ENCODE results near the gene HSD17B13. TPM values are rescaled to one million over a fixed set of nuclear protein-coding genes. Genes with fewer than 3 reads are reported as not detected.

Gene HSD17B13
- under 0.01 TPM in 1 of 2 replicates, not detected in the other for total RNA-seq (2012; rRNA removed)
- not detected in 2 replicates for polyA plus RNA-seq (2012; rRNA removed)
- polyA plus RNA-seq (2012; cell fraction: cytosol; rRNA removed), result 0.02 TPM in 1 of 2 replicates, not detected in the other
- polyA plus RNA-seq (2012; cell fraction: nucleus; rRNA removed; ENCODE audit: low replicate concordance), result 0.03 and 0.13 TPM in 2 replicates
- Bru-seq, nascent RNA, result percentile 24 among the genes with signal in this experiment
- BruChase-seq, experiment 1, labeled RNA remaining after a 6-hour chase, result percentile 38 among the genes with signal in this experiment
- BruChase-seq, experiment 2, labeled RNA remaining after a 2-hour chase, result percentile 36 among the genes with signal in this experiment
- long read RNA-seq, result 0 reads

GRCh38 chr4:87322754-87323153 lies at the start of gene HSD17B13:
TSS of gene HSD17B13 (minus strand) at chr4:87322882. CDS start at chr4:87322841, 41 bp downstream.
- Histone ChIP-seq H2AFZ (replicated peaks; ENCODE audit: low read length, poor library complexity) (no peak within 1 kb of the TSS), H2BK120ac (ENCODE audit: low read depth, low read length) (no peak within 1 kb of the TSS), H3K36me3 (ENCODE audit: control insufficient read depth, insufficient read depth, low read length) (no peaks in the 10 kb centered on the region), H2BK15ac (ENCODE audit: low read depth, low read length) (no peak within 1 kb of the TSS), H3K4me2 (ENCODE audit: low read depth, low read length) (peak within 1 kb of the TSS; percentile 13), H3K4ac (ENCODE audit: low read depth, low read length) (no peak within 1 kb of the TSS), H3K27ac (ENCODE audit: insufficient read depth, low read length) (no peak within 1 kb of the TSS), H3K18ac (ENCODE audit: low read depth, low read length) (no peak within 1 kb of the TSS), H3K79me1 (ENCODE audit: low read depth in 1 of 2, low read length in 2 of 2) (no peaks in the 10 kb centered on the region), H3K9ac (ENCODE audit: low read depth, low read length) (no peak within 1 kb of the TSS), H3K4me3 (ENCODE audit: insufficient read depth, low read depth, low read length) (no peak within 1 kb of the TSS), H3K56ac (ENCODE audit: extremely low read depth, insufficient read depth, low read length) (no peak within 1 kb of the TSS), H3K4me1 (ENCODE audit: control insufficient read depth, insufficient read depth, low read length) (no peaks in the 10 kb centered on the region; the same call in 1 of the 2 replicates), H2BK20ac (ENCODE audit: low read depth, low read length) (no peak within 1 kb of the TSS), H4K91ac (ENCODE audit: insufficient read depth, low read depth, low read length) (no peak within 1 kb of the TSS), H2BK5ac (ENCODE audit: low read depth, low read length, poor library complexity, severe bottlenecking) (no peak within 1 kb of the TSS), H4K8ac (ENCODE audit: low read depth in 2 of 2, low read length in 2 of 2) (no peak within 1 kb of the TSS), H2AK9ac (replicated peaks; ENCODE audit: low read depth, low read length, poor library complexity) (no peak within 1 kb of the TSS), H3K27me3 (ENCODE audit: control insufficient read depth, insufficient read depth, low read length) (no peaks in the 10 kb centered on the region), H4K5ac (ENCODE audit: low read depth, low read length) (no peak within 1 kb of the TSS), H3K23ac (ENCODE audit: low read depth, low read length) (no peak within 1 kb of the TSS), H3K9me3 (ENCODE audit: control insufficient read depth, insufficient read depth, low read length) (no peaks in the 10 kb centered on the region), H4K20me1 (ENCODE audit: insufficient read depth, low read length) (no peaks in the 10 kb centered on the region), H3K9me1 (ENCODE audit: insufficient read depth, low read length) (no peaks in the 10 kb centered on the region), H2AK5ac (ENCODE audit: low read depth, low read length) (no peak within 1 kb of the TSS), H3K14ac (replicated peaks; ENCODE audit: low read depth, low read length) (no peak within 1 kb of the TSS)
- intact Hi-C loops (cut with micrococcal nuclease), result no loop called here
- BruUV-seq (replicated peaks), result no TSS peak
- in situ Hi-C loops (cut with MboI; ENCODE audit: low sequenced_read_pairs), result no loop called here
- ChIA-PET CTCF (no interaction called here), POLR2A (ENCODE audit: unreplicated experiment) (no interaction called here)
- DNase-seq (no peak), ATAC-seq (ENCODE audit: low read depth) (no peak)
- dilution Hi-C loops (cut with HindIII; ENCODE audit: low sequenced_read_pairs, unreplicated experiment), result no loop called here
- WGBS, 2 experiments (ENCODE audit: extremely low coverage in 2 of 2, insufficient read length in 1 of 2), result no CpG with 5 or more reads among the region's 2 CpGs
- TF ChIP-seq MXI1 (IDR thresholded peaks at IDR 0.05; ENCODE audit: borderline replicate concordance, low read depth, low read length) (no peak), SMC3 (IDR thresholded peaks at IDR 0.05; ENCODE audit: low read depth, low read length) (no peak), RCOR1 (IDR thresholded peaks at IDR 0.05; ENCODE audit: insufficient replicate concordance, low read length) (no peak), USF2 (IDR thresholded peaks at IDR 0.05; ENCODE audit: low read depth, low read length) (no peak), ELK1 (IDR thresholded peaks at IDR 0.05; ENCODE audit: borderline replicate concordance, low read depth, low read length) (no peak), MAZ (IDR thresholded peaks at IDR 0.05; ENCODE audit: borderline replicate concordance, low read depth, low read length) (no peak), RFX5 (IDR thresholded peaks at IDR 0.05; ENCODE audit: low read depth, low read length) (no peak), CTCF (conservative IDR thresholded peaks at IDR 0.05; ENCODE audit: low read depth, low read length) (no peak), FOS (IDR thresholded peaks at IDR 0.05; ENCODE audit: low read depth, low read length) (no peak)

All from IMR-90 (cell line).